Endothelial cell of hepatic sinusoid (primary cell): Measurements from ENCODE around the gene GLTP.

Experiments used
- in situ Hi-C: cut with HindIII; loops from 2 replicates; pipeline ENCODE4 v1.10.0; 2017; ENCODE audit warnings: low sequenced_read_pairs

GLTP gene

GRCh38 chr12:109807954-109808643, 72.2 kb downstream of the GLTP start:
- in situ Hi-C loops, result no loop called here

GRCh38 chr12:109804820-109805761, 75.2 kb downstream of the GLTP start:
- in situ Hi-C loops, result no loop called here

GRCh38 chr12:109803678-109804077, 76.7 kb downstream of the GLTP start:
- in situ Hi-C loops, result no loop called here

DNA sequence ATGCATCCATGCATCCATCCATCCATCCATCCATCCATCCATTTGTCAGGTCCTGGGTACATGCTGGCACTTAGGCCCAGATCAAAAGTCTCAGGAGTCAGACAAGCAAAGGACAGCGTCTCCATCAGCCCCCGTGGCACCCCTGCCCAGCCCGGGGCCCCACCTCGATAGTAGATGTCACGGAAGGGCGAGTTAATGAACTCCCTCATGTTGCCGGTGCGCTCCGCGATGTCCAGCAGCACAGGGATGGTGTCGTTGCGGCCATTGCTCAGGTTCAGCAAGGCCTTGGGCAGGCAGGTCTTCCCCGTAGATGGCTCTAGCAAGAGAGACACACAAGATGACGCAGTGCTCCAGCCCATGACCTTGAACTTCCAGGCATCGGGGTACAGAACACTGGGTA, 77.5 kb downstream of the GLTP start:
- in situ Hi-C loops, result no loop called here
